Omental fat pad (tissue), 4 donors: Measurements from ENCODE around the gene CLPTM1. TPM values are rescaled to one million over a fixed set of nuclear protein-coding genes. Genes with fewer than 3 reads are reported as not detected.
A peak's percentile ranks its signal among the peaks of the same experiment; 100 is the strongest.

Experiments
- ATAC-seq: fragments of 150-250 bp; one replicate; pipeline ENCODE4 v1.9.1; 2016; ENCODE audit warnings: mild to moderate bottlenecking, moderate library complexity; ENCODE audit not compliant: low FRiP score
- DNase-seq: peaks from one replicate; pipeline ENCODE4 v3.0.0-alpha.2; 2019; ENCODE audit warnings: low spot score
- total RNA-seq, 4 donors: library from RNA; depleted of rRNA; stranded (reverse); fragments of >200 nt; gene quantifications; one replicate each; pipeline ENCODE4 v1.1.0, GENCODE V29; 2016
- TF ChIP-seq, protein P1 (sequence below), 3 donors: fragments of 450-650 bp; IDR thresholded peaks; one replicate each; pipeline ENCODE4 v1.5.1; 2016 to 2017; ENCODE audit warnings: antibody characterized with exemption in 3 of 3, mild to moderate bottlenecking in 3 of 3, moderate library complexity in 2 of 3

CLPTM1 gene, protein sequence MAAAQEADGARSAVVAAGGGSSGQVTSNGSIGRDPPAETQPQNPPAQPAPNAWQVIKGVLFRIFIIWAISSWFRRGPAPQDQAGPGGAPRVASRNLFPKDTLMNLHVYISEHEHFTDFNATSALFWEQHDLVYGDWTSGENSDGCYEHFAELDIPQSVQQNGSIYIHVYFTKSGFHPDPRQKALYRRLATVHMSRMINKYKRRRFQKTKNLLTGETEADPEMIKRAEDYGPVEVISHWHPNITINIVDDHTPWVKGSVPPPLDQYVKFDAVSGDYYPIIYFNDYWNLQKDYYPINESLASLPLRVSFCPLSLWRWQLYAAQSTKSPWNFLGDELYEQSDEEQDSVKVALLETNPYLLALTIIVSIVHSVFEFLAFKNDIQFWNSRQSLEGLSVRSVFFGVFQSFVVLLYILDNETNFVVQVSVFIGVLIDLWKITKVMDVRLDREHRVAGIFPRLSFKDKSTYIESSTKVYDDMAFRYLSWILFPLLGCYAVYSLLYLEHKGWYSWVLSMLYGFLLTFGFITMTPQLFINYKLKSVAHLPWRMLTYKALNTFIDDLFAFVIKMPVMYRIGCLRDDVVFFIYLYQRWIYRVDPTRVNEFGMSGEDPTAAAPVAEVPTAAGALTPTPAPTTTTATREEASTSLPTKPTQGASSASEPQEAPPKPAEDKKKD
- 10 to 100 TPM; 58.8 to 77.5 (median 70.2) TPM for total RNA-seq

DNA sequence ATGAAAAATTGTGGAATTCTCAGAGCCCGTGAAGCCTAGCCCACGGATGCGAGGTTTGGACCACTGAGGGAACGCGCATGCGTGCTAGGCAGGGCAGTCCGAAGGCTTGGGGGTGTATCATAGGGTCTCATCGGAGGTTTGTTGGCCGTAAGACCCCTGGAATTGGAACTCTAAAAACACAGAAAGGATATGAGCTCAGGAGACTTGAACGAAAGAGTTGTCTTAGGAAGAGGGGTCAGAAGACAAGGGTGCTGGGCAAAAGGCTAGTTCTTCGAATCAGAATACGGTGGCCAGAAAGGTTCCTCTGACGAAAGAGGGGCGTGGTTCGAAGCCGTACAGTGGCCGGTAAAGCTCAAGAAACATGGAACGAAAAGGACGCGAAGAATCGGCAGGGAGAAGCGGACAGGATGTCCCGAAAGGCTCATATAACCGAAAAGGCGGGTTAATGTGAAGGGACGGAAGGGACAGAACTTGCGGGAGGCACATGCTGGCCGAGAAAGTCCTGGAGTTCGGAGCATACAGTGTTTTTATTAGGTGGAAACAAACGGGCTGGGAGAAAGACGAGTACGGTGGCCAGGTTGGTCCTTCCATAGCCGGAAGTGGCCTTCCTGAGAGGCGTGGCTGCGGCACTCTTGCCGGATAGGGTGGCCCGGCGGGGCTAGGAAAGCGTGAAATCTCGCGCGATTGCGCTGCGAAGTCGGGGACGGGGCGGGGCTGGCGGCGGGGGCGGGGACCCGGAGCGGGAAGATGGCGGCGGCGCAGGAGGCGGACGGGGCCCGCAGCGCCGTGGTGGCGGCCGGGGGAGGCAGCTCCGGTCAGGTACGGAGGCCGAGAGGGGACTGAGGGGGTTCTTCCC is at the start of gene CLPTM1:
CLPTM1 (plus strand) TSS at position 732 of the 856 bp plus-strand sequence; CDS start at position 748, 16 bp downstream.
- ATAC-seq (peak; percentile 92), DNase-seq (peak; percentile 83)
- TF ChIP-seq, protein P1, sequence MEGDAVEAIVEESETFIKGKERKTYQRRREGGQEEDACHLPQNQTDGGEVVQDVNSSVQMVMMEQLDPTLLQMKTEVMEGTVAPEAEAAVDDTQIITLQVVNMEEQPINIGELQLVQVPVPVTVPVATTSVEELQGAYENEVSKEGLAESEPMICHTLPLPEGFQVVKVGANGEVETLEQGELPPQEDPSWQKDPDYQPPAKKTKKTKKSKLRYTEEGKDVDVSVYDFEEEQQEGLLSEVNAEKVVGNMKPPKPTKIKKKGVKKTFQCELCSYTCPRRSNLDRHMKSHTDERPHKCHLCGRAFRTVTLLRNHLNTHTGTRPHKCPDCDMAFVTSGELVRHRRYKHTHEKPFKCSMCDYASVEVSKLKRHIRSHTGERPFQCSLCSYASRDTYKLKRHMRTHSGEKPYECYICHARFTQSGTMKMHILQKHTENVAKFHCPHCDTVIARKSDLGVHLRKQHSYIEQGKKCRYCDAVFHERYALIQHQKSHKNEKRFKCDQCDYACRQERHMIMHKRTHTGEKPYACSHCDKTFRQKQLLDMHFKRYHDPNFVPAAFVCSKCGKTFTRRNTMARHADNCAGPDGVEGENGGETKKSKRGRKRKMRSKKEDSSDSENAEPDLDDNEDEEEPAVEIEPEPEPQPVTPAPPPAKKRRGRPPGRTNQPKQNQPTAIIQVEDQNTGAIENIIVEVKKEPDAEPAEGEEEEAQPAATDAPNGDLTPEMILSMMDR (IDR thresholded peaks at IDR 0.05), result no peak

DNA sequence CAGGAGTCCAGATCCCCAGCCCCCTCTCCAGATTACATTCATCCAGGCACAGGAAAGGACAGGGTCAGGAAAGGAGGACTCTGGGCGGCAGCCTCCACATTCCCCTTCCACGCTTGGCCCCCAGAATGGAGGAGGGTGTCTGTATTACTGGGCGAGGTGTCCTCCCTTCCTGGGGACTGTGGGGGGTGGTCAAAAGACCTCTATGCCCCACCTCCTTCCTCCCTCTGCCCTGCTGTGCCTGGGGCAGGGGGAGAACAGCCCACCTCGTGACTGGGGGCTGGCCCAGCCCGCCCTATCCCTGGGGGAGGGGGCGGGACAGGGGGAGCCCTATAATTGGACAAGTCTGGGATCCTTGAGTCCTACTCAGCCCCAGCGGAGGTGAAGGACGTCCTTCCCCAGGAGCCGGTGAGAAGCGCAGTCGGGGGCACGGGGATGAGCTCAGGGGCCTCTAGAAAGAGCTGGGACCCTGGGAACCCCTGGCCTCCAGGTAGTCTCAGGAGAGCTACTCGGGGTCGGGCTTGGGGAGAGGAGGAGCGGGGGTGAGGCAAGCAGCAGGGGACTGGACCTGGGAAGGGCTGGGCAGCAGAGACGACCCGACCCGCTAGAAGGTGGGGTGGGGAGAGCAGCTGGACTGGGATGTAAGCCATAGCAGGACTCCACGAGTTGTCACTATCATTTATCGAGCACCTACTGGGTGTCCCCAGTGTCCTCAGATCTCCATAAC is 49.6 kb upstream of the CLPTM1 start, which contains the start of gene APOE:
APOE (plus strand) TSS at position 360 of the 724 bp plus-strand sequence. CDS start 829 bp downstream, outside the sequence.
- TF ChIP-seq, protein P1 (IDR thresholded peaks at IDR 0.05), result no peak
- DNase-seq, result no peak
- ATAC-seq, result no peak

DNA sequence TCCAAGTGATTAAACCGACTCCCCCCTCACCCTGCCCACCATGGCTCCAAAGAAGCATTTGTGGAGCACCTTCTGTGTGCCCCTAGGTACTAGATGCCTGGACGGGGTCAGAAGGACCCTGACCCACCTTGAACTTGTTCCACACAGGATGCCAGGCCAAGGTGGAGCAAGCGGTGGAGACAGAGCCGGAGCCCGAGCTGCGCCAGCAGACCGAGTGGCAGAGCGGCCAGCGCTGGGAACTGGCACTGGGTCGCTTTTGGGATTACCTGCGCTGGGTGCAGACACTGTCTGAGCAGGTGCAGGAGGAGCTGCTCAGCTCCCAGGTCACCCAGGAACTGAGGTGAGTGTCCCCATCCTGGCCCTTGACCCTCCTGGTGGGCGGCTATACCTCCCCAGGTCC is 47.6 kb upstream of the CLPTM1 start:
- ATAC-seq, result no peak
- no peak for DNase-seq
- TF ChIP-seq, protein P1 (IDR thresholded peaks at IDR 0.05), result no peak

DNA sequence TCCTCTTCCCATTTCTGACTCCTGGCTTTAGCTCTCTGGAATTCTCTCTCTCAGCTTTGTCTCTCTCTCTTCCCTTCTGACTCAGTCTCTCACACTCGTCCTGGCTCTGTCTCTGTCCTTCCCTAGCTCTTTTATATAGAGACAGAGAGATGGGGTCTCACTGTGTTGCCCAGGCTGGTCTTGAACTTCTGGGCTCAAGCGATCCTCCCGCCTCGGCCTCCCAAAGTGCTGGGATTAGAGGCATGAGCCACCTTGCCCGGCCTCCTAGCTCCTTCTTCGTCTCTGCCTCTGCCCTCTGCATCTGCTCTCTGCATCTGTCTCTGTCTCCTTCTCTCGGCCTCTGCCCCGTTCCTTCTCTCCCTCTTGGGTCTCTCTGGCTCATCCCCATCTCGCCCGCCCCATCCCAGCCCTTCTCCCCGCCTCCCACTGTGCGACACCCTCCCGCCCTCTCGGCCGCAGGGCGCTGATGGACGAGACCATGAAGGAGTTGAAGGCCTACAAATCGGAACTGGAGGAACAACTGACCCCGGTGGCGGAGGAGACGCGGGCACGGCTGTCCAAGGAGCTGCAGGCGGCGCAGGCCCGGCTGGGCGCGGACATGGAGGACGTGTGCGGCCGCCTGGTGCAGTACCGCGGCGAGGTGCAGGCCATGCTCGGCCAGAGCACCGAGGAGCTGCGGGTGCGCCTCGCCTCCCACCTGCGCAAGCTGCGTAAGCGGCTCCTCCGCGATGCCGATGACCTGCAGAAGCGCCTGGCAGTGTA is 46.9 kb upstream of the CLPTM1 start:
- TF ChIP-seq, protein P1 (IDR thresholded peaks at IDR 0.05), result no peak
- DNase-seq (no peak), ATAC-seq (no peak)

DNA sequence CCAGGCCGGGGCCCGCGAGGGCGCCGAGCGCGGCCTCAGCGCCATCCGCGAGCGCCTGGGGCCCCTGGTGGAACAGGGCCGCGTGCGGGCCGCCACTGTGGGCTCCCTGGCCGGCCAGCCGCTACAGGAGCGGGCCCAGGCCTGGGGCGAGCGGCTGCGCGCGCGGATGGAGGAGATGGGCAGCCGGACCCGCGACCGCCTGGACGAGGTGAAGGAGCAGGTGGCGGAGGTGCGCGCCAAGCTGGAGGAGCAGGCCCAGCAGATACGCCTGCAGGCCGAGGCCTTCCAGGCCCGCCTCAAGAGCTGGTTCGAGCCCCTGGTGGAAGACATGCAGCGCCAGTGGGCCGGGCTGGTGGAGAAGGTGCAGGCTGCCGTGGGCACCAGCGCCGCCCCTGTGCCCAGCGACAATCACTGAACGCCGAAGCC is 46.3 kb upstream of the CLPTM1 start:
- no peak for ATAC-seq
- DNase-seq, result no peak
- TF ChIP-seq, protein P1 (IDR thresholded peaks at IDR 0.05), result no peak
